Measurements from ENCODE around the gene COL8A2.

DNA sequence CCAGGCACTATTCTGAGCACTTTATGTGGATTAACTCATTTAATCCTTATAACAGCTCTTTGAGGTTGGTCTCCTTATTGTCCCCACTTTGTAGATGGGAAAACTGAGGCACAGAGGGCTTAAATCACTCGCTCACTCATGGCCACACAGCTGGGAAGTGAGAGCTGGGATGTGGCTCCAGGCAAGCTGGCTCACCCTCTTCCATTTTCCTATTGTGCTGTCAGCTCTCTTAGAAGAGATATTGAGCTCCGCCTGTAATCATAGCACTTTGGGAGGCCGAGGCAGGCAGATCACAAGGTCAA is 3.8 kb upstream of the COL8A2 start:
- no peak for TF ChIP-seq POLR2A (IDR thresholded peaks at IDR 0.05; ENCODE audit: low read length)
- TF ChIP-seq GATA1 (IDR thresholded peaks at IDR 0.05; ENCODE audit: low read depth, low read length), result no peak
